ENCODE data around the gene DUS3L.

DUS3L gene

GRCh38 chr19:5822181-5822844 lies 31.4 kb upstream of the DUS3L start:
- DNase-seq (ENCODE audit: low read depth, low spot score), result no peak
- H3K27ac ChIP-seq, result no peak overlapping the region

- no peak for DNase-seq (ENCODE audit: low read depth, low spot score)
- no peak overlapping the region for H3K27ac ChIP-seq
Observed at GRCh38 chr19:5821521-5822180, 30.7 kb upstream of the DUS3L start.

- no peak for DNase-seq (ENCODE audit: low read depth, low spot score)
- H3K27ac ChIP-seq, result no peak overlapping the region
Observed at GRCh38 chr19:5820785-5821184, 29.8 kb upstream of the DUS3L start.

- H3K27ac ChIP-seq, result no peak overlapping the region
- DNase-seq (ENCODE audit: low read depth, low spot score), result no peak
Observed at GRCh38 chr19:5818594-5818993, 27.6 kb upstream of the DUS3L start.

DNA sequence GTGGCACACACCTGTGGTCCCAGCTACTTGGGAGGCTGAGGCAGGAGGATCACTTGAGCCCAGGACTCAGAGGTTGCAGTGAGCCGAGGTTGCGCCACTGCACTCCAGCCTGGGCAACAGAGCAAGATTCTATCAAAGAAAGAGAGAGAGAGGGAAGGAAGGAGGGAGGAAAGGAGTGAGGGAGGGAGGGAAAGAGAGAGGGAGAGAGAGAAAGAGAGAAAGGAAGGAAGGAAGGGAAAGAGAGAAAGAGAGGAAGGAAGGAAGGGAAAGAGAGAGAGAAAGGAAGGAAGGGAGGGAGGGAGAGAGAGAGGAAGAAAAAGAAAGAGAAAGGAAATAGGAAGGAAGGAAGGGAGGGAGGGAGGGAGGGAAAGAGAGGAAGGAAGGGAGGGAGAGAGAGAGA lies 26.3 kb upstream of the DUS3L start:
- no peak overlapping the region for H3K27ac ChIP-seq
- no peak for DNase-seq (ENCODE audit: low read depth, low spot score)

- no peak overlapping the region for H3K27ac ChIP-seq
- DNase-seq (ENCODE audit: low read depth, low spot score), result no peak
Observed at GRCh38 chr19:5814852-5815246, 23.9 kb upstream of the DUS3L start.

DNA sequence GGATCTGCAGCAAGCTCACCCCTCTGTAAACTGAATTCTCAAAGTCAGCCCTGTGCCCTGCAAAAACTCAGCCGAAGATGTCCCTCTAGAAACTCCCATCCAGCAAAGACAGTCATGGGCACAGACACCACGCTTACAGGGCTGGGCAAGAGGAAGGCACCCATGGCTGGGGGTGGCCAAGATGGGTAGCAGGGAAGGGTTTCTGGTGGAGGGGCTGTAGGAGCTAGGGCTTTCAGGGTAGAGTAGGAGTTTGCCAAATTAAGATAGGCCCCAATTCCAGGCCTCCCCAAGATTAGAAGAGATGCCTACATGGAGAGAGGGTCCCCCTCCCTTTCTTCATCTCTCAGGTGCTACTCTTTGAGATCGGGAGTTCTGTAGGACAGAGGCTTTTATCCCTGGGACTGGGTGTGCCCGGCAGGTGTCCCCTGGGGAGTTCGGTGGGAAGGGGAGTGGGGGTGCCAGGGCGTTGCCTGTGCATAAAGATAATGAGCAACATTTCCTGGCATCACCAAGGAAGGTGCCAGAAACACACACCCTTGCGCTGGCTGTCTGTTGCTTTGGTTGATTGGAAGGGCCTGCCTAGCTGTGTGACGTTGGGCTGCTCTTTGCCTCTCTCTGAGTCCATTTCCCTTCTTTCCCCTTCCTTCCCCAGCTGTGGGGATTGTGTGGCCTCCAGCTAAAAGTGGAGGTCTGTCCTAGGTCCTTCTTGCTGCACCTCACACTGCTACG lies 23.3 kb upstream of the DUS3L start:
- no peak for DNase-seq (ENCODE audit: low read depth, low spot score)
- no peak overlapping the region for H3K27ac ChIP-seq

DNA sequence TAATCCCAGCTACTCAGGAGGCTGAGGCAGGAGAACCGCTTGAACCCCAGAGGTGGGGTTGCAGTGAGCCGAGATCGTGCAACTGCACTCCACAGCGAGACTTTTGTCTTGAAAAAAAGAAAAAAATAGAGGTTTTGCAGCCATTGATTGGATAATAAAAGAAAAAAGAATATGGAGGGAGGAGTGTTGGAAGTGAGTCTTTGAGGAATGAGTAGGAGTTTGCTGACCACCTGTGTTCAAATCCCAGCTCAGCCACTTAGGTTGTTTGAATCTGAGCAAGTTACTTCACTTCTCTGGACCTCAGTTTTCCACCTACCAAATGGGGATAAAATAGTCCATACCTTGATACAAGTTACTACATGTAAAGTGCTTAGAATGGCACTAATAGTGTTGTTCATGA lies 20.2 kb upstream of the DUS3L start:
- no peak overlapping the region for H3K27ac ChIP-seq
- no peak for DNase-seq (ENCODE audit: low read depth, low spot score)

DNA sequence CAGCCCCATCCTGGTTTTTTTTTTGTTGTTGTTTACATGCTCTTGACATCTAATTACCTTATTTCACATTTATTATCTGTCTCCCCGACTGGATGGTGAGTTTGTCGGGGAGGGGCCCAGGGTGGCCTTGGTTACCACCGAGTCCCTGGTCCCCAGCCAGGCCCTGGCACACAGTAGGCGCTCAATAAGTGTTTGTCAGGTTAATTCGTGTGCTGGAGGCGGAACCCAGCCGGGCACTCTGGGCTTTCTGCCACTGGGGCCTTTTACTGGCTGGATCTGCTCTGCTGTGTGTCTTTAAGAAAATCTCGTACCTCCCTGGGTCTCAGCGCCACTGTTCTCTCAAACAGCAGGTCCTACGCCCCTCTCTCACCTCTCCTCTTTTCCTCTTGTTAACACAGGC lies 18.5 kb upstream of the DUS3L start:
- DNase-seq (ENCODE audit: low read depth, low spot score), result no peak
- H3K27ac ChIP-seq, result no peak overlapping the region

GRCh38 chr19:5809053-5809452 lies 18.1 kb upstream of the DUS3L start:
- no peak for DNase-seq (ENCODE audit: low read depth, low spot score)
- no peak overlapping the region for H3K27ac ChIP-seq

GRCh38 chr19:5808120-5808816 lies 17.3 kb upstream of the DUS3L start:
- no peak overlapping the region for H3K27ac ChIP-seq
- DNase-seq (ENCODE audit: low read depth, low spot score), result no peak

DNA sequence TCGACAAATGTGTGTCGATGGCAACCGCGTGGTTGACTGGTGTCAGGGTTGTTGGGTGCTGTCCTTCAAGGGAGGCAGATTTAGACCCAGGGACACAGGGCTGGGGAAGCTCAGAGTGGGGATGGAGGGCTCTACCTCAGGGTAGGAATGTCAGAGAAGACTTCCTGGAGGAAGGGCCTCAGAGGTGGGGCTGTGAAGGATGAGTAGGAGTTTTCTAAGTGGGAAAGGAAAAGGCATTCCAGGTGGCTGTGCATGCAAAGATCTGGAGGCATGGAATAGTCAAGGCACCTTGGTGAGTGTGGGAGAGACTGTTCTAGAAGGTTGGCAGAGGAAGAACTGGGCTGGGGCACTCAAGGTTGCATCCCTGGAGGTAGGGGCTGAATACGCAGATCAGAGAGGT lies 15.9 kb upstream of the DUS3L start:
- H3K27ac ChIP-seq, result no peak overlapping the region
- no peak for DNase-seq (ENCODE audit: low read depth, low spot score)

GRCh38 chr19:5806133-5806489 lies 15.1 kb upstream of the DUS3L start:
- H3K27ac ChIP-seq, result no peak overlapping the region
- no peak for DNase-seq (ENCODE audit: low read depth, low spot score)

GRCh38 chr19:5805462-5806132 lies 14.6 kb upstream of the DUS3L start:
- no peak overlapping the region for H3K27ac ChIP-seq
- DNase-seq (ENCODE audit: low read depth, low spot score), result no peak

GRCh38 chr19:5804516-5805461 lies 13.8 kb upstream of the DUS3L start, which contains the start of gene NRTN:
Gene NRTN, plus strand, starts transcription at chr19:5805067. Its CDS starts 19,099 bp downstream, at chr19:5824166.
- no peak for DNase-seq (ENCODE audit: low read depth, low spot score)
- no peak within 1 kb of the TSS for H3K27ac ChIP-seq

DNA sequence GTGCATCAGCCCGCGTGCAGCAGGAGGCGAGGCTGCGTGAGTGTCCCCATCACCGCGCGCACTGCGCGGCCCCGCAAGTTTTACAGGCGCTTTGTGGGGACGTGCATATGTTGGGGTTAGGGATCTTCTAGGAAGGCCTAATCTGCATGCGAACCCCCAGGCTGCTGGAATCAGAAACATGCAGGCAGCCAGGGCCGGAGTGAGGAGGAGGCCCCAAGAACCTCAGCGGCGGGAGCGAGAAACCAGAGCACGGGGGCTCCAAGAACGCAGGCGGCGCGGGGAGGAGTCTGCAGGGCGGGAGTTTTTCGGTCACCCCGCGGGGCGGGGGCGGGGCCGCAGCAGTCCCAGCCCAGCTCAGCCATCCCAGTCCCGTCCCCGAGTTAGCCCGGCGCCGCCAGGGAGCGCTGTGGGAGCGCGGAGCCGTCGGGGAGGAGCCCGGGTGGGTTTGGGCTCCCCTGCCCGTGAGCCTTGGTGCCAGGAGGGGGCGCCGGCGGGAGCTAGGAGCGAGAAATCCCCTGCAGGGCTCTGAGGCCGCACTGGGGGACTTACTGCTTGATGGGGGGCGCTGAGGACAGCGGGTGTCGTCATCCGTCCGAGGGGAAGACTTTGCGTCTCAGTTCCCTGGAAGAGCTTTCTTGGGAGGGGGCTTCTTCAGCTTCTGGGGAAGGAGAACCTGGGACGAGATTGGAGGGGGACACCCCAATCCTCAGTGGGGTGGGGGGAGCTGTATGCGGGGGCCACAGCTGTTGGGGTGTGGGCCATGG lies 13.0 kb upstream of the DUS3L start:
- DNase-seq (ENCODE audit: low read depth, low spot score), result no peak
- no peak overlapping the region for H3K27ac ChIP-seq

DNA sequence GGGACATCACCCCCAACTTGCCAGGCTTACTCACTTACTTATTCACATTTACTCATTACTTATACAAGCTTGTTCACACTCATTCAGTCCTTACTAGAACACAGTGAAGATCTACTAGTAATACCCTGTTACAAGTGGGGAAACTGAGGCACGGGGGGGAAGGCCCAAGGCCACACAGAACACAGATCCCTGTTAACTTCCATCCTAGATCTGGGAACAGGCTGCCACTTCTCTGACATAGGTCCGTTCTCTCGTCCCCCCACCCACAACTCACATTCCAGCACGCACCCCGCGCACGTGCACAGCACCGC lies 12.4 kb upstream of the DUS3L start:
- no peak overlapping the region for H3K27ac ChIP-seq
- DNase-seq (ENCODE audit: low read depth, low spot score), result no peak

DNA sequence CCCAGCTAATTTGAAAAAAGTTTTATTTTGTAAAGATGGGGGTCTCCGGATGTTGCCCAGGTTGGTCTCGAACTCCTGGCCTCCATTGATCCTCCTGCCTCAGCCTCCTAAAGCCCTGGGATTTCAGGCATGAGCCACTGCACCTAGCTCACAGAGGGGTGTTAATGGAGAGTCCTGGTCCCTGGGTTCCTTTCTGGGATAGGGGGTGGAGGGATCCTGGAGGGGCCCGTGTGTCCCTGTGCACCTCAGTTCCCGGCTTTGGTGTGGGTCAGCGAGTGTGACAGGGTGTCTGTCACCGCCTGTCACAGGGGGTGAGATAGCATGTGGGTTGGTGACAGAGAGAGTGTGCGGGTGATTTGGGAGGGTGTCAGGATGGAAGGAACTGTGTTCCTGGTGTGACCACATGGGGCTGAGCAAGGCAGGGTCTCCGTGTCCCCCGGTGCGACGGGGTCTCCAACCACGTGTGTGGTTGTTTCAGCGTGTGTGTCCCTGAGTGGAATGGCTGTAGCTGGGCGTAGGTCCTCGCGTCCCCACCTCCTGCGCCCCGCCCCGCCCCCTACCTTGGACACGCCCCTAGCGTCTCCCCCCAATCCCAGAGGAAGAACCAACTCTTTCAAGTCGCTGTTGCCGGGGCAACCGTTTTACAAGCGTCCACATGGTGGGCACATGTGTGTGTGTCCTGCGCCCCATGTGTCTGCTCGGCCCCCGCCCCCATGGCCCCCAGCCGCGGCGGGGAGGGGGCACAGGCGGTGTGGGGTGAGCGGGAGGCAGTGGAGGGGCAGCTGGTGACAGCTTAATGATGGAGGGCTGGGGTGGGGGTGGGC lies 11.0 kb upstream of the DUS3L start:
- no peak overlapping the region for H3K27ac ChIP-seq
- no peak for DNase-seq (ENCODE audit: low read depth, low spot score)

Data from epithelial cell of prostate (primary cell).